Measurements from ENCODE around the gene CACNA2D2. TPM values are rescaled to one million over a fixed set of nuclear protein-coding genes. Genes with fewer than 3 reads are reported as not detected.

CACNA2D2 gene
- total RNA-seq: 0.09 TPM in 1 of 2 replicates, not detected in the other

DNA sequence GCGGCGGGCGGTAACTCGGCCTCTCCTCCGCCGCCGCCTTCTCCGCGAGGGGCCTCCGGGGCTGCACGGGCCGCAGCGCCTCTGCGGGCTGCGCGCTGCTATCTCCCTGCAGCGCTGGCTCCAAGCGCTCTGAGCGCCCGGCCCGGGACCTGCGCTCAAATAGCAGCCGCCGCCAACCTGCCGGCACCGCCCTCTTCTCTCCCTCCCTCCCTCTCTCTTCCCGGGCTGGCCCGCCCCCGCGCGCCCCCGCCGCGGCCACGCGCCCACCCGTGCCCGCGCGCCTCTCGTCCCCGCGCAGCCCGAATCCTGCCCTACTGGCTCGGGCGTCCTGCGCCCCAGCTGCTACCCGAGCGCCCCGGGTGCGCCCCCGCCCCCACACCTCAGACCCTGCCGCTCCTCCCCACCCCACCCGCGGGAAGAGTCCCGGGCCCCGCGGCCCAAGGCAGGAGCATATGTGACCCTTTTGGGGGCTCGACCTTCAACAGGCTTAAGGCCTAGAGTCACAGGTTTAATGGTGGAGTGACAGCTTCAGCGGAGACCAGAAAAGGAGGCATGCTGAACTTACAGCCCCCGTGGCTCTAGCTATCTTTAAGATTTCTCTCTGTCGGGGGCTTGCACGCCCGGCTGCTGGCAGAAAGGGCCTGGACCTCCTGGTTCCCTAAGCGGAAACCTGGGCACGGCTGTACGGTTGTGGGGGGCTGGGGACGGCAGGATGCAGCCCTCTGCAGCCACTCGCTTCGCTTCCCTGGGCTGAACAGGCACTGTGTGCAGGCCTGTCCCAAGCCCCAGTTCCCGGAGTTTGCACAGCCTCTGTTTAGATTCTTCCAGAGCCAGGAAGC lies at the start of gene CACNA2D2:
TSS of gene CACNA2D2 (minus strand) at position 131 of the 839 bp plus-strand sequence. CDS start 211 bp downstream, outside the sequence.

DNA sequence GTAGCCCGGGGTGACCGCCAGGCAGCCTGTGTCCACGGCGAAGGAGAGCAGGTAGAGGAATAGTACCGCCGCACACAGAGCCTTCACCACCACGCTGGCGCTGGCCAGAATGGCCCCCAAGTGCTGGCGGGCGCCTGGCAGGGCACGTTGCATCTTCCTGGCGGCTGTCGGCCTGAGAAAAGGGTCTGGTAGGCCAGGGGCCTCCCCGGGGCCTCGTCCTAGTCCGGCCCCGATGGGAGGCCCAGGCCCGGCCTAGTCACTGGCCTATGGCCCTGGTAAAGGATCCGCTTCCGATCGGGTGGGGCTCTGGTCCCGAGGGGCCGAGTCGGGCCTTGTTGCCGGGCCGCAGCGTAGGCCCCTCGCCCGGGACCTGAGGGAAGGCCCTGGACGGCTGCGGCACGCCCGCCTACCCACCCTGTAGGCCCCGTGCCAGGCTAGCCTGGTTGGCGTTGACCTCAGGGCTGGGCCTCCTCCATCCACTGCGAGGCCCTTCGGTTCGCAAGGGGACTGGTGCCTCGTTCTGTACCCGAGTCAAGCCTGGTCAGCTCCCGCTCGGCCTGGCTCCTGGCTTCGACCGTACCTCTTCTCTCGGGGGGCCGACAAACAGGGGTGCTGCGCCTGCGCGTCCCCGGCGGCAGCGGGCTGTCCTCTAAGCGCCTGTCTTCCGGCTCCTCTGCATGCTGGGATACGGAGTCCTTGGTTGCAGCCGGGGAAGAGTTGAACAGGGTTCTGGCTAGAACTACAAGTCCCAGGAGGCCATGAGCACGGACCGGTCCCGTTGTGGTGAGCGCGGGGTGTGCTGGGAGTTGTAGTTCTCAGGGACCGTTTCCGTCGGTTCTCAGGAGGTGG lies 144.3 kb downstream of the CACNA2D2 start, which contains the start of gene TMEM115:
TSS of gene TMEM115 (minus strand) at position 611 of the 849 bp plus-strand sequence. CDS start at position 153, 458 bp downstream.

DNA sequence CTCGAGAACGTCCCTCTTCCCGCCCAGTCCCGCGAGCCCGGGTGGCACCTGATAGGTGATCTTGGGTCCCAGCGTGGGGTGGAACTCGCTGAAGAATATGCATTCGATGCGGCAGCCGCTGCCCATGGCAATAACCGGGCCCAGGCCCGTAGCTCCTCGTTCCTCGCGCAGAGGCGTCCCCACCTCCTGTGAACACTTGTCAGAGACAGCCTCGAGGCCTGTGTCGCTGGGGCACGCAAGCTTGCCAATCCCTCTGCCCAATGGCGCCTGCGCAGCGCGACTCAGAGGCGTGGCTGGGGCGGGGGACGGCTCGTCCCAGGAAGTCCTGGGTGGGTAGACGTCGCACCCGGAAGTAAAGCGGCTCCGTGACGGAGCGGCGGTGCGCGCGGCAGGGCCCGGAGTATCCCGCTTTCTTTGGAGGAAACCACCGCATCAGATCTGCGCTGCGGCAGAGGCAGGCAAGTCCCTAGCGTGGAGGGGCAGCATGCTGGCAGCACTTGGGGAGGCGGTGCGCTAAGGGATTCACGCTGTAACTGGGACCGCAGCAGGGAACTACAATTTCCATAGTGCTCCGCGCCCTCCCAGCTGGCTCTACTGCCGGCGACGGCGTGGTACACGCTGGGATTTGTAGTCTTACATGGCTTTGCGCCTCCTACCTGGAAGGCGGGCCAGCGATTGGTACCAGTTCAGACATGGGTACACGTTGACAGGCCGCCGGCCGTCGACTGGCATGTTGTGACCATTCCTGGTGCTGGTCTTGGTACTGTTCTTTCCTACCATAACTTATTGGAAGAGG lies 152.7 kb downstream of the CACNA2D2 start, which contains the start of the genes CYB561D2 and NPRL2:
TSS of gene CYB561D2 (plus strand) at position 336 of the 796 bp plus-strand sequence. CDS start 572 bp downstream, outside the sequence.
TSS of gene NPRL2 (minus strand) at position 249 of the 796 bp plus-strand sequence. CDS start at position 126, 123 bp downstream.

DNA sequence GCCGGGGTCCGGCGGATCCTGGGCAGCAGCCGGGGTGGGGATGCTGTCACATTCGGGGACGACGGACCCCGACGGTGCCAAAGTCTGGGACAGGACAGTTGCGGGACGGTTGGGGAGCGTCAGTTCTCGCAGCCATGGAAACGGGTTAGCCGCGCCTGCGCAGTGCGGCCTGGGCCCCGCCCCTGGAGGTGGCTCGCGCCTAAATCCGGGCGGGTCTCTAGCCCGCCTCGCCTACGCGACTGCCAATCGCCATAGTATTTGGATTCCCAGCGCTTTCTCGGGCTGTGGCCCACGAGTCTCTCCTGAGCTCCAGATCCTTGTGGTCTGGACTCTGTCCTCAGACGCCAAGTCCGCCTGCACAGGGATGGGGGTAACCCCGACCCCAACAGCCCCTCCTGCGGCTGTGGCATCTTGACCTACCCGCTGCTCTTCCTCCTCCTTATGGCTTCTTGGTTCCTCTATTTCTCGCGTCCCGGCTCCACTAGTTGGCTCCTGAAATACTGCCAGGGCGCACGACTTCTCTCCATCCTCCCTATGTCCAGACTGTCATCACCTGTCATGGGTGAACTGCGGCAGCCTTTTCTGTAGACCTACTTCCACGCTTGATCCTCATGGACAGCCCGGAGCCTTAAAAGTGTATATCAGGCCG lies 157.7 kb downstream of the CACNA2D2 start, which contains the start of gene ZMYND10:
TSS of gene ZMYND10 (minus strand) at position 147 of the 649 bp plus-strand sequence. CDS start 153 bp downstream, outside the sequence.

DNA sequence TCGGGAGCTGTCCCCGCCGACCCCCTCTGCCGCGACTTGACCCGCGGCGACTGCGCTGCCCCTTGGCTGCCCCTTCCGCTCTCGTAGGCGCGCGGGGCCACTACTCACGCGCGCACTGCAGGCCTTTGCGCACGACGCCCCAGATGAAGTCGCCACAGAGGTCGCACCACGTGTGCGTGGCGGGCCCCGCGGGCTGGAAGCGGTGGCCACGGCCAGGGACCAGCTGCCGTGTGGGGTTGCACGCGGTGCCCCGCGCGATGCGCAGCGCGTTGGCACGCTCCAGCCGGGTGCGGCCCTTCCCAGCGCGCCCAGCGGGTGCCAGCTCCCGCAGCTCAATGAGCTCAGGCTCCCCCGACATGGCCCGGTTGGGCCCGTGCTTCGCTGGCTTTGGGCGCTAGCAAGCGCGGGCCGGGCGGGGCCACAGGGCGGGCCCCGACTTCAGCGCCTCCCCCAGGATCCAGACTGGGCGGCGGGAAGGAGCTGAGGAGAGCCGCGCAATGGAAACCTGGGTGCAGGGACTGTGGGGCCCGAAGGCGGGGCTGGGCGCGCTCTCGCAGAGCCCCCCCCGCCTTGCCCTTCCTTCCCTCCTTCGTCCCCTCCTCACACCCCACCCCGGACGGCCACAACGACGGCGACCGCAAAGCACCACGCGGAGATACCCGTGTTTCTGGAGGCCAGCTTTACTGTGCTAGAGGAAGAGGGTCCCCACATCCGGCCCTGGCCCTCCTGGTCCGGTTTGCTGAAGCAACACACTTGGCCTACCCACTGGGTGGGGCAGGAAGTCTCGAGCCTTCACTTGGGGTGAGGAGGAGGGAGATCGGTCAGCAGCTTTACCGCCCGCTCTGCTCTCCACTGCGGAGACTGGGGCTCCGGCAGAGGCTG lies 162.7 kb downstream of the CACNA2D2 start, which contains the start of gene RASSF1:
TSS of gene RASSF1 (minus strand) at position 389 of the 882 bp plus-strand sequence. CDS start at position 358, 31 bp downstream.

DNA sequence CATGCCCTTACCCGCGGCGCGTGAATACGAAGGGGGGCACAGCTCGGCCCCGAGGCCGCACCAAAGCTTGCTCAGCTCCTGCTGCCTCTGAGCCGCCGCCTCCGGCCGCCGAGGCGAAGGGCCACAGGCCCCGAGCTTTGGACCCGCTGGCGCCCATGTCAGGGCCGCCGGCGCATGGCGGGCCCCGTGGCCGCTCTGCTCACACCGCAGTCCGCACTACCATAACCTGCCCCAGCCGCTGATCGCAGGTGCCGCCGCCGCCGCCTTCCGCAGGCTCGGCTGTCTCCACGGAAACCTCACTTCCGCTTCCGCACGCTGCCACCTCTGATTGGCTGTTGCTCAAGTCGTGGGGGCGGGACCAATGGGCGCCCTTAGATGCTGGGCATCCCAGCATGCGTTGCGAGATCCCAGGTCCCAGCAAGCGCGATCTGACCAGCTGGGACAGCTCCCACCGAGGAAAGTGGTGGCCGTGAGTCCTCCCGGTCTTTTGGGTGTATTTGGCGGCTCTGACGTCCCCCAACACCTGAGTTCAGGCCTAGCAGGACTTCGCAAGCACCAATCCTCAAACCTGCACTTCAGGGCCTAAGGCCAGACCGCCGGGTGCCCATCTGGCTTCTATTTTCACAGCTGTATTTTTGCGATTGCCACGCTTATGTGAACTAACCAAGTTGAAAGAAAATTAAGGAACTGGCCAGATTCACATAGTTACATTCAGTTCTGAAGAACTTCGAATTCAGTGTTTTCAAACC lies 175.3 kb downstream of the CACNA2D2 start, which contains the start of gene TUSC2:
TSS of gene TUSC2 (minus strand) at position 281 of the 749 bp plus-strand sequence. CDS start at position 157, 124 bp downstream.

DNA sequence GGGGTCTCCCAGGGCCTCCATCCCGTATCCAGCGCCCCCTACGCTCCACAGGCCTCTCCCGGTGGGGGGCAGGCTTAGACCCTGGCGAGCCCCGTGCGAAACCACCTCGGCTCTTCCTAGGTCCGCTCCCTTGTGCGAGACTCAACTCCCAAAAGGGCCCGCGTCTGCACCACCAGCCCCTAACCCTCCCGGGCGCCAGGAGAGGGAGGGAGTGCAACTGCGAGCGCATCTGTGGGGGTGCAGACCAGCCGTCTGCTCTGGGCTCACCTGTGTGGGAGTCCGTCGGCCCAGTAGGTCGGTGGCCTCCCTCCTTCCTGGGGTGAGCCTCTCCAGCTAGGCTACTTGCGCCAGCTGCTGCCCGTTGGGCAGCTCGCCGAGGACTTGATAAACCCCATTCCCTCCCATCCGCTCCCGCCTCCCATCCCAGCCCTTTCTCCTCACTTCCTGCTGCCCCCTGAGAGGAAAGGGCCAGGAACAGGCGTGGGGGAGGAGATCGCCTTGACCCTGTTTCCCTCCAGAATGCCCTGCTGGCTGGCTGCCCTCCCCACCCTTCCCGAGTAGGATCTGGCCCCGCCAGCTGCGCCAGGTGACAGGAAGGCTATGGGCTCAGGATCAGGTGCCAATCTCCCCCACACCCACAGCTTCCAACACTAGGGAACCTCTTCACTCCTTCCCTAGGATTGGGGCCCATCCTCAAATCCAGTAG lies 180.9 kb downstream of the CACNA2D2 start, which contains the start of gene HYAL2:
TSS of gene HYAL2 (minus strand) at position 360 of the 706 bp plus-strand sequence. CDS start 2,256 bp downstream, outside the sequence.

Other genes with a start within 250 kb of the CACNA2D2 start
- 16.5 and 31.8 TPM in 2 replicates for gene SEMA3B, start 234.5 kb downstream of the CACNA2D2 start, total RNA-seq
- gene LSMEM2, start 224.5 kb downstream of the CACNA2D2 start, total RNA-seq: not detected in 2 replicates
- 36.8 and 46.9 TPM in 2 replicates for gene IFRD2, start 211.2 kb downstream of the CACNA2D2 start, total RNA-seq
- 2.6 and 3.7 TPM in 2 replicates for gene HYAL3, start 204.2 kb downstream of the CACNA2D2 start, total RNA-seq
- gene NAA80, start 204.2 kb downstream of the CACNA2D2 start, total RNA-seq: 1.7 and 1.8 TPM in 2 replicates
- gene HYAL1, start 200.1 kb downstream of the CACNA2D2 start, total RNA-seq: 1.6 and 2.5 TPM in 2 replicates
- 49.8 and 80.7 TPM in 2 replicates for gene HYAL2, start 180.9 kb downstream of the CACNA2D2 start, total RNA-seq
- 10.7 and 16.5 TPM in 2 replicates for gene TUSC2, start 175.4 kb downstream of the CACNA2D2 start, total RNA-seq
- 20.2 and 25.1 TPM in 2 replicates for gene RASSF1, start 162.8 kb downstream of the CACNA2D2 start, total RNA-seq
- gene ZMYND10, start 157.9 kb downstream of the CACNA2D2 start, total RNA-seq: 0.28 and 1.1 TPM in 2 replicates
- 21.5 and 24.8 TPM in 2 replicates for gene NPRL2, start 152.9 kb downstream of the CACNA2D2 start, total RNA-seq
- gene CYB561D2, start 152.8 kb downstream of the CACNA2D2 start, total RNA-seq: 29.0 and 34.6 TPM in 2 replicates
- gene TMEM115, start 144.1 kb downstream of the CACNA2D2 start, total RNA-seq: 27.6 and 42.5 TPM in 2 replicates
- gene C3orf18, start 64.1 kb upstream of the CACNA2D2 start, total RNA-seq: 9.4 and 16.0 TPM in 2 replicates
- gene HEMK1, start 65.9 kb upstream of the CACNA2D2 start, total RNA-seq: 10.7 and 15.4 TPM in 2 replicates
- gene CISH, start 108.1 kb upstream of the CACNA2D2 start, total RNA-seq: 0.57 and 1.3 TPM in 2 replicates
- gene MAPKAPK3, start 113.5 kb upstream of the CACNA2D2 start, total RNA-seq: 19.6 and 22.9 TPM in 2 replicates
- gene DOCK3, start 171.3 kb upstream of the CACNA2D2 start, total RNA-seq: 0.09 and 0.14 TPM in 2 replicates

Data from smooth muscle cell of bladder (primary cell).